ENCODE data around the gene NECTIN2. TPM values are rescaled to one million over a fixed set of nuclear protein-coding genes. Genes with fewer than 3 reads are reported as not detected.

The NECTIN2 gene
- total RNA-seq, 1 experiment from 2014 or later = 96.3 TPM

DNA sequence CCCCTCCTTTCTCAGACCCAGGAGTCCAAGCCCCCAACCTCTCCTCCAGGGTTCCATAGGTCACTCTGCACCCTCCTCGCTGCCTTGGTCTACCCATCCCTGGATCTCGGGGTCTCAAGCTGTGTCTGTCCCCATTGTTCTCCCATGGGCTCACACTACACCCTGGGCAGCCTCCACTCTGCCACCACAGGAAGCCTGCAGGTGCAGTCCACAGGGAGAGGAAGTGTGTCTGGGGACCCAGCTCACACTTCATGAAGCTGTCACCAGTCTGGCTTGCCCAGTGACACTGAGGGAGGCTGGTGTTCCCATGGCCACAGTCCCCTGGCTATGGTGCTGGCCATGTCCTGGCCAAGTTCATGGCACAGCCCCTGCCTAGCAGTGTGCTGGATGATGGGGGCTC lies 5.3 kb downstream of the NECTIN2 start:
- Histone ChIP-seq H3K9me3 (ENCODE audit: control insufficient read depth in 1 of 2, insufficient read depth in 1 of 2, low read depth in 1 of 2, low read length in 2 of 2) (no peaks in the 10 kb centered on the region), H3K36me3 (ENCODE audit: control insufficient read depth in 1 of 2, insufficient read depth in 2 of 2, low read length in 2 of 2) (no peaks in the 10 kb centered on the region; a peak in 1 of 4 replicates), H3K27me3 (ENCODE audit: insufficient read depth, low read length) (no peaks in the 10 kb centered on the region), H3K9me2 (ENCODE audit: insufficient read depth) (no peaks in the 10 kb centered on the region), H3K27ac (ENCODE audit: low read depth, low read length) (no peak overlapping the region), H2AFZ (ENCODE audit: low read depth, low read length, poor library complexity, severe bottlenecking) (no peak overlapping the region), H4K20me1 (ENCODE audit: insufficient read depth) (no peaks in the 10 kb centered on the region), H3K4me3 (replicated peaks in 1 of 2; ENCODE audit: low read depth in 1 of 2, low read length in 2 of 2) (no peak overlapping the region), H3K79me2 (ENCODE audit: insufficient read depth, low read length) (peaks cover 89% of the 10 kb centered on the region), H3K4me1 (ENCODE audit: control insufficient read depth in 1 of 2, insufficient read depth in 2 of 2, low read length in 2 of 2) (peaks cover 14 to 32% of the 10 kb centered on the region in 2 experiments; a peak in 3 of 4 replicates), H3K9ac (ENCODE audit: low read length) (no peak overlapping the region), H3K4me2 (ENCODE audit: low read length) (no peak overlapping the region)
- TF ChIP-seq SIN3A (IDR thresholded peaks at IDR 0.05; ENCODE audit: low read depth) = no peak
- TF ChIP-seq ZNF274 (IDR thresholded peaks at IDR 0.05; ENCODE audit: low read depth, low read length) = no peak
- no peak for TF ChIP-seq EZH2 (IDR thresholded peaks at IDR 0.05)
- no peak for TF ChIP-seq ZFX (IDR thresholded peaks at IDR 0.05)
- ChIA-PET RAD21 (ENCODE audit: low non-redundant PET in 1 of 2, low total read pairs in 2 of 2, uncharacterized antibody in 2 of 2, unreplicated experiment in 2 of 2) (no interaction called here), CTCF (no interaction called here), POLR2A (no interaction called here)
- BruUV-seq (replicated peaks) = no TSS peak
- intact Hi-C loops (cut with micrococcal nuclease) = no loop called here
- DNase-seq (ENCODE audit: low read depth, low spot score) (no peak), ATAC-seq (no peak)

DNA sequence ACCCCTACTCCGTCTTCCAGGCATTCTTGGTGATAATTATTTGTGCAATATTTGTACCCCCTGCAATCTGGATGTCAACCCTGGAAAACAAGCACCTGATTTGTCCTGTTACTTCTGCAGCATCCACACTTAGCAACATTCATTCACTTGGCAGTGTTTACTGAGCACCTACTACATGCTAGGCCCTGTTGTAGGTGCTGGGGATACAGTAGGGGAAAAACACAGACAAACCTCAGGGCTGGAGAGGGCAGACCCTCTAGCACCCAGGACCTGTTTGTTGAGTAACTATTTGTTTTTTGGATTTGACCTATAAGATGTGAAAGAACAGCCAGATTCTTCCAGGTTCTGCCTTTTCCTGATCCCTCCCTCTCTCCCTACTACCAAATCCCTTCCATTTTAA lies 9.5 kb downstream of the NECTIN2 start:
- intact Hi-C loops (cut with micrococcal nuclease) = no loop called here
- POLR2A ChIA-PET = no interaction called here
- no TSS peak for BruUV-seq (replicated peaks)

More for the DNA sequence above, 9.5 kb downstream of the NECTIN2 start:
- DNase-seq (ENCODE audit: low read depth, low spot score) = no peak
- RAD21 ChIA-PET (ENCODE audit: low non-redundant PET in 1 of 2, low total read pairs in 2 of 2, uncharacterized antibody in 2 of 2, unreplicated experiment in 2 of 2) = interaction anchor here in 1 of 2 experiments (0.6 kb wide), 1 partner anchor 125 kb away, joined by 4 read pairs; no protein-coding TSS in a partner anchor
- CTCF ChIA-PET = no interaction called here
- Histone ChIP-seq H3K9me2 (ENCODE audit: insufficient read depth) (no peaks in the 10 kb centered on the region), H4K20me1 (ENCODE audit: insufficient read depth) (no peaks in the 10 kb centered on the region), H2AFZ (ENCODE audit: low read depth, low read length, poor library complexity, severe bottlenecking) (no peak overlapping the region), H3K36me3 (ENCODE audit: control insufficient read depth in 1 of 2, insufficient read depth in 2 of 2, low read length in 2 of 2) (peaks cover 0 to 2% of the 10 kb centered on the region in 2 experiments; a peak in 2 of 4 replicates), H3K9ac (ENCODE audit: low read length) (no peak overlapping the region), H3K4me2 (ENCODE audit: low read length) (no peak overlapping the region), H3K9me3 (ENCODE audit: control insufficient read depth in 1 of 2, insufficient read depth in 1 of 2, low read depth in 1 of 2, low read length in 2 of 2) (no peaks in the 10 kb centered on the region), H3K4me1 (ENCODE audit: control insufficient read depth in 1 of 2, insufficient read depth in 2 of 2, low read length in 2 of 2) (peaks cover under 1 to 12% of the 10 kb centered on the region in 2 experiments; a peak in 2 of 4 replicates), H3K79me2 (ENCODE audit: insufficient read depth, low read length) (peaks cover 86% of the 10 kb centered on the region), H3K4me3 (replicated peaks in 1 of 2; ENCODE audit: low read depth in 1 of 2, low read length in 2 of 2) (no peak overlapping the region), H3K27ac (ENCODE audit: low read depth, low read length) (no peak overlapping the region), H3K27me3 (ENCODE audit: insufficient read depth, low read length) (no peaks in the 10 kb centered on the region)
- TF ChIP-seq RAD21 (IDR thresholded peaks at IDR 0.05; ENCODE audit: low read depth) (no peak), JUND (IDR thresholded peaks at IDR 0.05) (no peak), ZNF274 (IDR thresholded peaks at IDR 0.05; ENCODE audit: low read depth, low read length) (no peak), FOSL1 (IDR thresholded peaks at IDR 0.05; ENCODE audit: low read depth) (no peak), EZH2 (IDR thresholded peaks at IDR 0.05) (no peak), EZH2phosphoT487 (IDR thresholded peaks at IDR 0.05; ENCODE audit: borderline replicate concordance) (no peak), CBX3 (IDR thresholded peaks at IDR 0.05; ENCODE audit: low read depth) (no peak), ZFX (IDR thresholded peaks at IDR 0.05) (no peak), POLR2A (IDR thresholded peaks at IDR 0.05; ENCODE audit: borderline replicate concordance, extremely low read depth, insufficient read depth, insufficient read length) (no peak), CEBPB (IDR thresholded peaks at IDR 0.05; ENCODE audit: low read depth) (no peak)
- TF ChIP-seq, protein P1, sequence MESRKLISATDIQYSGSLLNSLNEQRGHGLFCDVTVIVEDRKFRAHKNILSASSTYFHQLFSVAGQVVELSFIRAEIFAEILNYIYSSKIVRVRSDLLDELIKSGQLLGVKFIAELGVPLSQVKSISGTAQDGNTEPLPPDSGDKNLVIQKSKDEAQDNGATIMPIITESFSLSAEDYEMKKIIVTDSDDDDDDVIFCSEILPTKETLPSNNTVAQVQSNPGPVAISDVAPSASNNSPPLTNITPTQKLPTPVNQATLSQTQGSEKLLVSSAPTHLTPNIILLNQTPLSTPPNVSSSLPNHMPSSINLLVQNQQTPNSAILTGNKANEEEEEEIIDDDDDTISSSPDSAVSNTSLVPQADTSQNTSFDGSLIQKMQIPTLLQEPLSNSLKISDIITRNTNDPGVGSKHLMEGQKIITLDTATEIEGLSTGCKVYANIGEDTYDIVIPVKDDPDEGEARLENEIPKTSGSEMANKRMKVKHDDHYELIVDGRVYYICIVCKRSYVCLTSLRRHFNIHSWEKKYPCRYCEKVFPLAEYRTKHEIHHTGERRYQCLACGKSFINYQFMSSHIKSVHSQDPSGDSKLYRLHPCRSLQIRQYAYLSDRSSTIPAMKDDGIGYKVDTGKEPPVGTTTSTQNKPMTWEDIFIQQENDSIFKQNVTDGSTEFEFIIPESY (IDR thresholded peaks at IDR 0.05; ENCODE audit: extremely low read depth, insufficient replicate concordance, low read length) = no peak
- TF ChIP-seq, protein P2, sequence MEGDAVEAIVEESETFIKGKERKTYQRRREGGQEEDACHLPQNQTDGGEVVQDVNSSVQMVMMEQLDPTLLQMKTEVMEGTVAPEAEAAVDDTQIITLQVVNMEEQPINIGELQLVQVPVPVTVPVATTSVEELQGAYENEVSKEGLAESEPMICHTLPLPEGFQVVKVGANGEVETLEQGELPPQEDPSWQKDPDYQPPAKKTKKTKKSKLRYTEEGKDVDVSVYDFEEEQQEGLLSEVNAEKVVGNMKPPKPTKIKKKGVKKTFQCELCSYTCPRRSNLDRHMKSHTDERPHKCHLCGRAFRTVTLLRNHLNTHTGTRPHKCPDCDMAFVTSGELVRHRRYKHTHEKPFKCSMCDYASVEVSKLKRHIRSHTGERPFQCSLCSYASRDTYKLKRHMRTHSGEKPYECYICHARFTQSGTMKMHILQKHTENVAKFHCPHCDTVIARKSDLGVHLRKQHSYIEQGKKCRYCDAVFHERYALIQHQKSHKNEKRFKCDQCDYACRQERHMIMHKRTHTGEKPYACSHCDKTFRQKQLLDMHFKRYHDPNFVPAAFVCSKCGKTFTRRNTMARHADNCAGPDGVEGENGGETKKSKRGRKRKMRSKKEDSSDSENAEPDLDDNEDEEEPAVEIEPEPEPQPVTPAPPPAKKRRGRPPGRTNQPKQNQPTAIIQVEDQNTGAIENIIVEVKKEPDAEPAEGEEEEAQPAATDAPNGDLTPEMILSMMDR (IDR thresholded peaks at IDR 0.05 in 2 of 3, conservative IDR thresholded peaks at IDR 0.05 in 1 of 3; ENCODE audit: borderline replicate concordance in 1 of 3, insufficient read depth in 1 of 3, low read depth in 2 of 3, low read length in 2 of 3) = no peak
- TF ChIP-seq, protein P3, sequence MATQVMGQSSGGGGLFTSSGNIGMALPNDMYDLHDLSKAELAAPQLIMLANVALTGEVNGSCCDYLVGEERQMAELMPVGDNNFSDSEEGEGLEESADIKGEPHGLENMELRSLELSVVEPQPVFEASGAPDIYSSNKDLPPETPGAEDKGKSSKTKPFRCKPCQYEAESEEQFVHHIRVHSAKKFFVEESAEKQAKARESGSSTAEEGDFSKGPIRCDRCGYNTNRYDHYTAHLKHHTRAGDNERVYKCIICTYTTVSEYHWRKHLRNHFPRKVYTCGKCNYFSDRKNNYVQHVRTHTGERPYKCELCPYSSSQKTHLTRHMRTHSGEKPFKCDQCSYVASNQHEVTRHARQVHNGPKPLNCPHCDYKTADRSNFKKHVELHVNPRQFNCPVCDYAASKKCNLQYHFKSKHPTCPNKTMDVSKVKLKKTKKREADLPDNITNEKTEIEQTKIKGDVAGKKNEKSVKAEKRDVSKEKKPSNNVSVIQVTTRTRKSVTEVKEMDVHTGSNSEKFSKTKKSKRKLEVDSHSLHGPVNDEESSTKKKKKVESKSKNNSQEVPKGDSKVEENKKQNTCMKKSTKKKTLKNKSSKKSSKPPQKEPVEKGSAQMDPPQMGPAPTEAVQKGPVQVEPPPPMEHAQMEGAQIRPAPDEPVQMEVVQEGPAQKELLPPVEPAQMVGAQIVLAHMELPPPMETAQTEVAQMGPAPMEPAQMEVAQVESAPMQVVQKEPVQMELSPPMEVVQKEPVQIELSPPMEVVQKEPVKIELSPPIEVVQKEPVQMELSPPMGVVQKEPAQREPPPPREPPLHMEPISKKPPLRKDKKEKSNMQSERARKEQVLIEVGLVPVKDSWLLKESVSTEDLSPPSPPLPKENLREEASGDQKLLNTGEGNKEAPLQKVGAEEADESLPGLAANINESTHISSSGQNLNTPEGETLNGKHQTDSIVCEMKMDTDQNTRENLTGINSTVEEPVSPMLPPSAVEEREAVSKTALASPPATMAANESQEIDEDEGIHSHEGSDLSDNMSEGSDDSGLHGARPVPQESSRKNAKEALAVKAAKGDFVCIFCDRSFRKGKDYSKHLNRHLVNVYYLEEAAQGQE (IDR thresholded peaks at IDR 0.05; ENCODE audit: low read depth) = no peak
- ATAC-seq = no peak
